CD4-positive, alpha-beta memory T cell (primary cell): ENCODE data around the gene ARHGEF4. TPM values are rescaled to one million over a fixed set of nuclear protein-coding genes. Genes with fewer than 3 reads are reported as not detected.

ENCODE experiments used
- CTCF ChIA-PET: fragments of 350-600 bp; sonication (Branson Sonifier 250); formaldehyde crosslinking; loops from one replicate; lab custom pipeline; 2021; ENCODE audit warnings: inconsistent platforms; ENCODE audit not compliant: partially characterized antibody; lab: Charles Lee
- POLR2A ChIA-PET: fragments of 350-600 bp; sonication (Branson Sonifier 250); formaldehyde crosslinking; loops from one replicate; lab custom pipeline; 2021; ENCODE audit not compliant: partially characterized antibody; lab: Charles Lee
- DNase-seq, 5 donors: peaks; one replicate each; pipeline versions ENCODE4 v3.0.0 to v3.0.0-alpha.2; 2020 to 2022; ENCODE audit warnings: mixed read lengths in 1 of 5
- H3K27ac ChIP-seq: one replicate; pipeline ENCODE4 v1.7.0; 2013; ENCODE audit warnings: low read depth, low read length
- H3K27me3 ChIP-seq: 2 replicates; pipeline ENCODE4 v1.7.0; 2013; ENCODE audit warnings: mild to moderate bottlenecking, low read length, moderate library complexity; ENCODE audit not compliant: insufficient read depth
- H3K36me3 ChIP-seq: 2 replicates; pipeline ENCODE4 v1.7.0; 2013; ENCODE audit warnings: mild to moderate bottlenecking, low read length, moderate library complexity; ENCODE audit not compliant: insufficient read depth
- H3K4me1 ChIP-seq: 2 replicates; pipeline ENCODE4 v1.7.0; 2013; ENCODE audit warnings: mild to moderate bottlenecking, low read length, moderate library complexity; ENCODE audit not compliant: insufficient read depth
- H3K4me3 ChIP-seq, 2 donors: one replicate each; pipeline ENCODE4 v1.7.0; 2013; ENCODE audit warnings: low read length in 2 of 2, mild to moderate bottlenecking in 1 of 2
- H3K9me3 ChIP-seq, 2 donors: one replicate each; pipeline ENCODE4 v1.7.0; 2013; ENCODE audit warnings: low read length in 2 of 2, control low read depth in 1 of 2; ENCODE audit not compliant: control insufficient read depth in 1 of 2
- H3K27ac Mint-ChIP-seq, 7 donors: one replicate each; pipeline ENCODE4 v1.8.0; 2020 to 2021; ENCODE audit warnings: mixed read lengths in 7 of 7, mild to moderate bottlenecking in 6 of 7, inconsistent platforms in 3 of 7, moderate library complexity in 3 of 7
- H3K27me3 Mint-ChIP-seq, 2 donors: one replicate each; pipeline ENCODE4 v1.8.0; 2020 to 2021; ENCODE audit warnings: mixed read lengths in 2 of 2
- H3K36me3 Mint-ChIP-seq, 2 donors: one replicate each; pipeline ENCODE4 v1.8.0; 2020 to 2021; ENCODE audit warnings: mixed read lengths in 2 of 2, inconsistent platforms in 1 of 2, mild to moderate bottlenecking in 1 of 2
- H3K4me1 Mint-ChIP-seq, 4 donors: one replicate each; pipeline ENCODE4 v1.8.0; 2020 to 2021; ENCODE audit warnings: mixed read lengths in 4 of 4, mild to moderate bottlenecking in 1 of 4
- H3K4me3 Mint-ChIP-seq, 8 donors: one replicate each; pipeline ENCODE4 v1.8.0; 2020 to 2021; ENCODE audit warnings: mixed read lengths in 8 of 8, mild to moderate bottlenecking in 7 of 8, moderate library complexity in 6 of 8, inconsistent platforms in 3 of 8
- H3K9me3 Mint-ChIP-seq, 8 donors: one replicate each; pipeline ENCODE4 v1.8.0; 2020 to 2021; ENCODE audit warnings: mixed read lengths in 8 of 8, mild to moderate bottlenecking in 5 of 8, inconsistent platforms in 3 of 8, moderate library complexity in 1 of 8
- intact Hi-C: fragments of 100-400 bp; cut with micrococcal nuclease; formaldehyde crosslinking; loops from one replicate; pipeline ENCODE4 v1.15.1; 2023
- polyA plus RNA-seq, 2 donors: library from polyadenylated mRNA; unstranded; fragments of 300-500 nt; fragmentation: Illumina TruSeq; gene quantifications; one replicate each; pipeline ENCODE4 v1.2.3, GENCODE V29; 2021
- total RNA-seq, 2 experiments: library from RNA; stranded (reverse); gene quantifications; one replicate each; pipeline ENCODE4 v1.2.3, GENCODE V29; 2021

ARHGEF4 gene
- total and polyA plus RNA-seq, 4 experiments from 2014 or later = 1.4 to 2.6 (median 2.1) TPM

DNA sequence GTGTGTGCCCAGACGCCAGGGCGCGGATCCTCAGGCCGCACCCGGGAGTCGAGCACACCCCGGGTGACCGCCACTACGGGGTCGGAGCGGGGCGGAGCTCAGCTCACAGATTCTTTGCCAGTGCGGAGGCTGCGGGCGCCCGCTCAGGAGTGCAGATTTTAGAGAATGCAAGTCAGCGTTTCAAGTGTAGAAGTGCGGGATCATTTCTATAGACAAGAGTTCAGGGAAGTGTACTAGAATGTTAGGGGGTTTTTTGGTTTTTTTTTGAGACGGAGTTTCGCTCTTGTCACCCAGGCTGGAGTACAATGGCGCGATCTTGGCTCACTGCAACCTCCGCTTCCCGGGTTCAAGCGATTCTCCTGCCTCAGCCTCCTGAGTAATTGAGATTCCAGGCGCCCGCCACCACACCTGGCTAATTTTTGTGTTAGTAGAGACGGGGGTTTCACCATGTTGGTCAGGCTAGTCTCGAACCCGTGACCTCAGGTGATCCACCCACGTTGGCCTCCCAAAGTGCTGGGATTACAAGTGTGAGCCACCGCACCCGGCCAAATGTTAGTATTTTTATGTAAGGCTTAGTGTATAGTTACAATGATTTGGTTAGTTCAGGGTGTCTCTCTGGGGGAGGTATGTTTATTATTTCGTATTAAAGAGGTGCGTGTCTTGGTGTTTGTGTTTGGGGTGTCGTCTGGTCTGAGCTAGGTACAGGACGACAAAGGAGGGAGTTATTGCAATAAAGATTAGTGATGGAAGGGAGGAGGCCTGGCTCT, 257.2 kb downstream of the ARHGEF4 start:
- Mint-ChIP-seq H3K4me1 (peaks cover 9 to 33% (median 18%) of the 10 kb centered on the region in 4 donors), H3K4me3 (peak overlapping the region; percentile 85 to 99 (median 93)), H3K27ac (peak overlapping the region; percentile 87 to 98 (median 97)), H3K9me3 (no peaks in the 10 kb centered on the region), H3K27me3 (no peaks in the 10 kb centered on the region), H3K36me3 (peaks cover under 1 to 13% of the 10 kb centered on the region in 2 donors)
- Histone ChIP-seq H3K27me3 (no peaks in the 10 kb centered on the region), H3K27ac (peak overlapping the region; percentile 89), H3K36me3 (peaks cover under 1% of the 10 kb centered on the region), H3K4me1 (peaks cover 22% of the 10 kb centered on the region), H3K9me3 (no peaks in the 10 kb centered on the region), H3K4me3 (peak overlapping the region; percentile 86 to 91)
- no peak for DNase-seq
- POLR2A ChIA-PET = interaction anchor here (0.7 to 4.0 kb wide), 8 partner anchors 11 to 752 kb away, joined by 3 to 99 read pairs (median 9); partner anchors contain the start of genes IMP4, MZT2A and PLEKHB2
- CTCF ChIA-PET = interaction anchor here (0.9 to 4.2 kb wide), 4 partner anchors 10 to 579 kb away, joined by 3 to 28 read pairs (median 5); partner anchors contain the start of gene PLEKHB2
- intact Hi-C loops = loop anchor here (1.0 to 5.0 kb wide), 4 partner anchors 10 to 398 kb away; partner anchors contain the start of gene MZT2A

DNA sequence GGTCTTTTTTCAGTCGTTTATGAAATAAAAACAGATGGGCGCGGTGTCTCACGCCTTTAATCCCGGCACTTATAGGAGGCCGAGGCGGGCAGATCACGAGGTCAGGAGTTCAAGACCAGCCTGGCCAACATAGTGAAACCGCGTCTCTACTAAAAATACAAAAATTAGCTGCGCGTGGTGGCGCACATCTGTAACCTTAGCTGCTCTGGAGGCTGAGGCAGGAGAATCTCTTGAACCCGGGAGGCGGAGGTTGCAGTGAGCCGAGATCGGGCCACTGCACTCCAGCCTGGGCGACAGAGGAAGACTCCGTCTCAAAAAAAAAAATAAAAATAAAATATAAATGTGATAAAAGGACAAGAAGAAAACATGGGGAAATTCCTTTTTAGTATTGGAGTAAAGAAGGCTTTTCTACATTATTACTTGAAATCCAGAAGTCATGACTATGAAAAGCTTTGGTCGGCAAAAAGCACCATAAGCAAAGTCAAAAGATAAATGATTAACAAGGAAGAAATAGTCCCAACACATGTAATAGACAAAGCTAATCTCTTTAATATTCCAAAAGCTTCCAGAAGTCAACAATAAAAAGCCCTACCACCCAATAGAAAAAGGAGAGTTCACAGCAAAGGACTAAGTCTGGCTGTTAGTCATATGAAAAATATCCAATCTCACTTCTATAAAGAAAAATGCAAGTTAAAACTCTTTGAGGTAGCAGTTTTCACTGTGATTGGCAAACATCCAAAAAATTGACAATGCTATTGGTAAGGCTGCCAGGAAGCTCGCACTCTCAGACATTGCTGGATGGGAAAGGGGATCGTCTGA, 258.0 kb downstream of the ARHGEF4 start:
- DNase-seq = no peak
- Histone ChIP-seq H3K4me3 (peak overlapping the region in 1 of 2 donors; percentile 91), H3K4me1 (peaks cover 22% of the 10 kb centered on the region), H3K27me3 (no peaks in the 10 kb centered on the region), H3K9me3 (no peaks in the 10 kb centered on the region), H3K27ac (no peak overlapping the region), H3K36me3 (no peaks in the 10 kb centered on the region)
- H3K27me3 Mint-ChIP-seq = no peaks in the 10 kb centered on the region
- no peaks in the 10 kb centered on the region for H3K9me3 Mint-ChIP-seq
- peaks cover 0 to 13% of the 10 kb centered on the region in 2 donors for H3K36me3 Mint-ChIP-seq
- POLR2A ChIA-PET = interaction anchor here (4.0 kb wide), 1 partner anchor 10 kb away, joined by 99 read pairs; the partner anchor contains the start of gene PLEKHB2
- CTCF ChIA-PET = interaction anchor here (0.9 to 4.2 kb wide), 3 partner anchors 9 to 579 kb away, joined by 3 to 28 read pairs (median 3); partner anchors contain the start of gene PLEKHB2
- peak overlapping the region; percentile 85 to 99 (median 93) for H3K4me3 Mint-ChIP-seq
- peak overlapping the region; percentile 5 to 98 (median 97) for H3K27ac Mint-ChIP-seq
- intact Hi-C loops = loop anchor here (5.0 kb wide), 1 partner anchor 398 kb away; the partner anchor contains the start of gene MZT2A
- peaks cover 9 to 29% (median 15%) of the 10 kb centered on the region in 4 donors for H3K4me1 Mint-ChIP-seq

Other genes starting within 250 kb of the ARHGEF4 start
- gene CFC1, start 237.3 kb upstream of the ARHGEF4 start, total RNA-seq = not detected
- not detected for gene CFC1, start 237.3 kb upstream of the ARHGEF4 start, polyA plus RNA-seq
- not detected for gene POTEJ, start 225.5 kb upstream of the ARHGEF4 start, total RNA-seq
- gene POTEJ, start 225.5 kb upstream of the ARHGEF4 start, polyA plus RNA-seq = not detected
- not detected for gene GPR148, start 107.8 kb upstream of the ARHGEF4 start, total RNA-seq
- gene GPR148, start 107.8 kb upstream of the ARHGEF4 start, polyA plus RNA-seq = not detected
- gene AMER3, start 81.4 kb upstream of the ARHGEF4 start, total RNA-seq = not detected
- not detected for gene AMER3, start 81.4 kb upstream of the ARHGEF4 start, polyA plus RNA-seq